HG02970 (cell line): ENCODE measurements around the gene DOP1B.
A peak's percentile ranks its signal among the peaks of the same experiment; 100 is the strongest.
"Not testable (repeated sequence)": the region's sequence is repeated elsewhere in the genome, so short reads cannot be mapped to it uniquely, and the experiment has no call there.

Experiments used
- ATAC-seq: cut with Tn5 transposase; IDR thresholded peaks from one replicate; pipeline ENCODE4 v1.9.1; 2021; ENCODE audit warnings: mild to moderate bottlenecking, moderate library complexity, moderate number of reproducible peaks; ENCODE audit not compliant: unreplicated experiment, low FRiP score

Gene DOP1B

DNA sequence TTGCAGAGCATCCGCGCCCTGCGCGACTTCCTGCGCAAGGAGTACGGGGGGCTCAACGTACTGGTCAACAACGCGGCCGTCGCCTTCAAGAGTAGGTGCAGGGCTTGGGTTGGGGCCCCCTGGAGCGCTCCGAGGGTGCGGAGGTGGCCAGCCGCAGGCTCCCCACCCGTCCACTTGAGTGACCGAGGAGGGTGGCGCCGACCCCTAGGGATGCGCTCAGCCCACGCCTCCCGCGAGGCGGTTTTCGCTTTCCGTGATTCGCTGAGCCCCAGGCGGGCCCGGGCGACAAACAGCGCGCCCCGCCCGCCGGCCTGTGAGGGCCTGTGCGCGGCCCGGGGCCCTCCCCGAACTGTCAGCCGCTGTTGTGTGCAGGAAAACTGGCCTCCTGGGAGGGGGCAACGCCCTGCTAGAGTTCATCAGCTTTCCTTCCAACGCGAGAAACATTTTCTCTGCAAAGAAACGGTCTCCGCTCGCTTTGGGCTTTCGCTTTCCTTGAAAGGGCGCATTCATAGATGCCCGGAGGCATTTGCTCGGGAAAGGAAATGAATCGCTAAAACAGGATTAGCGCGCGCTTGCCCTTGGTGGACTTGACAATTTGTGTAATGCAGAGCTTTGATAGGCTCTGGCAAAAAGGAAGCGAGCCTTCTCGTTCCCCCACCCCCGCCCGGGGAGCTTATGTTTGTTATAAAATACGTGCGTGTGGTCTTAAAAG is 21.1 kb upstream of the DOP1B start:
- ATAC-seq, result no peak

- ATAC-seq, result not testable (repeated sequence)
Observed at GRCh38 chr21:36139791-36140190, 16.8 kb upstream of the DOP1B start.

DNA sequence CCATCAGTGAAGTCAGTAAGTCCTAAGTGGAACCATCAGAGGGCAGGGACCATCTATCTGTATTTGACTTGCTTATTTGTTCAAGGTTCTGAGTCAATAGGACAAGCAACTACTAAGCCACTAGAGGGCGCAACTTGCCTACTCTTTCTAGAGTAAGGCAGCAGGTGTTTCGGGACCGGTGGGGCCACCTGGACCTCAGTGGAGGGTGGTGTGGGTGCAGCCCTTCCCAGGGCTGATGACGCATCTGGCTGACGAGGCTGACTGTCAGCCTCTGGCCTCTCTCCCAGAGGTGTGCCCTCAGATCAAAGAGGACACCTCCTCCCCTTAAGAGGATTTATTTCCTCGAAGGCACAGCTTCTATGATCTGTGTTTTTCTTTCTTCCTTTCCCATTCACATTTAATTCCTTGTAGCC is 15.1 kb upstream of the DOP1B start:
- ATAC-seq, result no peak

DNA sequence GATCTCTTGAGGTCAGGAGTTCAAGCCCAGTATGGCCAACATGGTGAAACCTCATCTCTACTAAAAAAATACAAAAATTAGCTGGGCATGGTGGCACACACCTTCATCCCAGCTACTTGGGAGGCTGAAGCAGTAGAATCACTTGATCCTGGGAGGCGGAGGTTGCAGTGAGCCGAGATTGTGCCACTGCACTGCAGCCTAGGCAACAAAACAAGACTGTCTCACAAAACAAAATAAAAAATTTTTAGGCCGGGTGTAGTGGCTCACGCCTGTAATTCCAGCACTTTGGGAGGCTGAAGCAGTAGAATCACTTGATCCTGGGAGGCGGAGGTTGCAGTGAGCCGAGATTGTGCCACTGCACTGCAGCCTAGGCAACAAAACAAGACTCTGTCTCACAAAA is 12.4 kb upstream of the DOP1B start:
- ATAC-seq, result not testable (repeated sequence)

GRCh38 chr21:36145259-36145658 is 11.4 kb upstream of the DOP1B start:
- no peak for ATAC-seq

- no peak for ATAC-seq
Observed at GRCh38 chr21:36147911-36148310, 8.7 kb upstream of the DOP1B start.

GRCh38 chr21:36148886-36149285 is 7.7 kb upstream of the DOP1B start:
- ATAC-seq, result no peak

DNA sequence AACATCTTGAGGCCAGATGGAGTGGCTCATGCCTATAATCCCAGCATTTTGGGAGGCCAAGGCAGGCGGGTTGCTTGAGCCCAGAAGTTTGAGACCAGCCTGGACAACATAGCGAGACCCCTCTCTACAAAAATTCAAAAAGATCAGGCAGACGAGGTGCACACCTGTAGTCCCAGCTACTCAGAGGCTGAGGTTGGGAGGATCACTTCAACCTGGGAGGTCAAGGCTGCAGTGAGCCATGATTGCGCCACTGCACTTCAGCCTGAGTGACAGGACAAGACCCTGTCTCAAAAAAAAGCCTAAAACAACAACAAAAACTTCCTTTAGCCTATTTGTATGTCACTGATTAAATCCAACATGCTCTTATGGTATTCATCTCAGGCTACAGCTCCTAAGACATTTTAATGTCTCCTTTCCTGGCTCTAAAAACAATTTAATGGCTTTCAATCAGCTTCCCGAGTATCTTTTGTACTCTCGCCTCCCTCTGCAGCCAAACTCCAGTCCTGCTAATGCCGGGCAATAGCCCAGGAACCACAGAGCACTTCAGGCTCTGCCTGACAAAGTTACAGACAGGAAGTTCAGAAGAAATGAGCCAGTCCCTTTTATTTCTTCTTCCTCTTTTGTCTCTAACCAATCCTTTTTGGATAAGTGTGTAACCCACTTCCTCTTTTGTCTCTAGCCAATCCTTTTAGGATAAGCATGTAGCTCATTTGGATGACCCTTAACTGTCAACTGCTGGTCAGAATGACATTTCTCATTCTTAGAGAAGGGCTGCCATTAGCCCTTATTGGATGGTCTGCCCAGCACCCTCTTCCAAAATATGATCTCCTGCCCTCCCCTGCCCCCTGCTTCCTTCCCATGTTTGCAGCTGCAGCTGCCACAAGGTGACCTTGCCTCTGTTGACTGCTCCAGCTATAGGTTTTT is 6.6 kb upstream of the DOP1B start:
- no peak for ATAC-seq

DNA sequence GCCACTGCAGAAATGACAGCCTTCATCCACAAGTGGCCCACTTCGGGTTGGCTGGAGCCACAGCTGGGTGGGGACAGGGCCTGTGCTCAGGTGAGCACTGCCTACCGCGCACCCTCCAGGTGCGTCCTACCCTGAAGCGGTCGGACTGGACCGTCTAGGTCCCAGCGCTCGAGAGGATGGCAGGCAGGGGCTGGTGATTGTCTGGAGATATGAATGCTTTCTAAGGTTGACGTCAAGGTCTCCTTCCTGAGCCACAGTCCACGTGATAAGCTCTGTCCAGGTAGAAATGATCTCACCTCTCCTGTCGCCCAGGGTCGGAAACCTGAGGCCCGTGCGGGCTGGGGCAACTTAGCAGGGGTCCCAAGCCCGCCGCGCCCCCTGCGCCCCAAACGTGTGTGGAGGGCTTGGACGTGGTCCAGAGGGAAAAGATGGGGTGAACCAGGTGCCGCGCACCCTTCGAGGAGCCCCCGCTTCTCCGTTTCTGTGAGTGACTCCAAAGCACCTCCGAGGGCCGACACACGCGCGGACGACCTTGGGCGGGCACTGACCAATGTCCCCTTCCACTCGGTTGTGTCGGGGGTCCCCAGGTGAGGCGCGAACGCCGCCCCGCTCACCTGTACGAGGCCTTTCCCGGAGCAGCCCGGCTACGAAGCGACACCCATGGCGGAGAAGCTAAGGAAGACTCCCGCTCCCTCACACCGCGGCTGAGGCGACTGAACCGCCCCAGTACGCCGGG is 853 bp upstream of the DOP1B start:
- ATAC-seq, result no peak

DNA sequence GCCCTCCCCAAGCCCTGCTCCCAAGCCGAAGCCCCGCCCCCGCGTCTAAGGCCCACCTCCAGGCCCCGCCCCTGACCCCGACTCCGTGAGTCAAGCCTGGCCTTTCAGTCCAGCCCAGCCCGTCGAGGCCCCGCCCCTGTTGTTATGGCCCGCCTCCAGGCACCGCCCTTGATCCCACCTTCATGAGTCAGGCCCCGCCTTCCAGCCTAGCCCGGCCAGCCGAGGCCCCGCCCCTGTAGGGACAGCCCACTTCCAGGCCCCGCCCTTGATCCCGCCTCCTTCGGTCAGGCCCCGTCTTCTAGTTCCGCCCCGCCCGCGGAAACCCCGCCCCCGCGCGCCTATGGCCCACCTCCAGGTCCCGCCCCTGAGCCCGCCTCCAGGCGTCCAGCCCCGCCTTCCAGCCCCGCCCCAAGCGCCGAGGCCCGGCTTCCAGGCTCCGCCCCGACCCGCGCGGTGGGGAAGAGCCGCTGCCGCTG is 247 bp upstream of the DOP1B start:
- ATAC-seq, result peak; percentile 91

GRCh38 chr21:36159356-36159921 is 2.8 kb downstream of the DOP1B start:
- no peak for ATAC-seq

DNA sequence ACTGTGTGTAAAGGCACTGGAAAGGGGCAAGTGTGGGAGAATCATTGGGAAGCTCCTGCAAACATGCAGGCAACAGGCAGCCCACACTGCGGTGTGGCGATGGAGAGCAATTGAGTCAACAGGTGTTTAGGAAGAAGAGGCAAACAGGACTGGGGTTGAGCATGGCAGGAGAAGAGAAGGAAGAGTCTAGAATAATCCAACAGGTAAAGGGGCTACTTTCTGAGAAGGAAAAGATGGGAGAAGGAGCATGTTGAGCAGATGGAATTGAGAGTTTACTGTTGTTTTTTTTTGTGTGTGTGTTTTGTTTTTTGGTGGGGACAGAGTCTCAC is 4.2 kb downstream of the DOP1B start:
- ATAC-seq, result no peak

- ATAC-seq, result no peak
Observed at GRCh38 chr21:36162631-36163030, 6.0 kb downstream of the DOP1B start.

DNA sequence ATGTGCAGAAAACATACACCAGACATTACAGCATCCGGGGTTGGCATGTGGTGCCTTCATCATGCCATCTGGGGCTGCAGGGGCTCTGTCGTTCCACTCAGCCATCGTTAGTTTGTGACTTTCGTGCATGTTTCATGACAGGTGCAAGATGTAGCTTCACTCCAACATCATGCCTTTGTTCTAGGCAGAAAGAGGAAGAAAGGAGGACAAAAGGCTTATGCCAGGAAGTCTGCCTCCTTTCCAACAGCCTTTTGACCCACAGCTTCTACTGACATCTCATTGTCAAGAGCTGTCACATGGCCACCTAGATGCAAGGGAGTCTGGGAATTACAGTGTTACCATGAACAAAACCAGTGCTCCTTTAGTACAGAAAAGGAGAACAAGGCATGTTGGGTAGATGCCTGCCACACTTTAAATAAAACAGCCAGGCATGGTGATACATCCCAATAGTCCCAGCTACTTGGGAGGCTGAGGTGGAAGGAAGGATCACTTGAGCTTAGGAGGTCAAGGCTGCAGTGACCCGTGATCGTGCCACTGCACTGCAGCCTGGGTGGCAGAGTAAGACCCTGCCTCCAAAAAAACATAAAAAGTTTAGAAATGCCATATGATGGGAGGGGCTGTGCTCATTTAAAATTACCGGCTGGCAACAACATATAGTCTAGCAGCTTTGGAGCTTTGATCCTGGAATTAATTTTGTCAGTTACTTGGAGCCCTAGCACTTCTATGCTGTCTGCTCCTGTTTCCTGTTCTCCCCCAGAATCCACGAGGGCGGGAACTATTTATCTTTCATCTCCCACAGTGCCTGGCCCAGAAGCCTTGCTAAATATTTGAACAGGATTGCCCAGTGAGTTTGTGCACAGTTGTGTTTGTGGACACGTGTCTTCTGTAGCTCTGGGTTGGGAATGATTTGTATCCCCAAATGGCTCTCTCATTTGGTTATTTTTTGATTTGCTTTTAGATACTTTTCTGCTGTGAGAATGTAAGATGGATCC is 7.4 kb downstream of the DOP1B start:
- ATAC-seq, result no peak

- ATAC-seq, result no peak
Observed at GRCh38 chr21:36165356-36165755, 8.7 kb downstream of the DOP1B start.

DNA sequence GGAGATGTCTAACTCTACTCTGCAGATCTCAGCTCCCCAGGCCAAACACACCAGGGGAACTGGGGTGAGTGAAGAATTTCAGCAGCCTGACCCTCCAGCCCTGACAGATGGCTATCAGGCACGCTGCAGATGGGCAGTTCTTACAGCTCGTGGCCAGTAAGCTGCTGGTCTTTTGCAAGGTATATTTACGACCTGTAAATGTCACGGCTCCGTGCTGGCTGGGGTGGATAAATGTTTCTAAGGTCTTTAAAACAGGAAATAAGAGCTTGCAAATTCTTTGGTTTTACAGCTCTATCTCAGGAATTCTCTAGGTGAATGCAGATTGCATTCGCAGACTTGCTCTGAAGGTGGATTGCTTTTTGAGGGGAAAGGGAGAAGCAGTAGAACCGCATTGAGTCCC is 10.1 kb downstream of the DOP1B start:
- no peak for ATAC-seq

GRCh38 chr21:36167541-36167940 is 10.9 kb downstream of the DOP1B start:
- ATAC-seq, result no peak

DNA sequence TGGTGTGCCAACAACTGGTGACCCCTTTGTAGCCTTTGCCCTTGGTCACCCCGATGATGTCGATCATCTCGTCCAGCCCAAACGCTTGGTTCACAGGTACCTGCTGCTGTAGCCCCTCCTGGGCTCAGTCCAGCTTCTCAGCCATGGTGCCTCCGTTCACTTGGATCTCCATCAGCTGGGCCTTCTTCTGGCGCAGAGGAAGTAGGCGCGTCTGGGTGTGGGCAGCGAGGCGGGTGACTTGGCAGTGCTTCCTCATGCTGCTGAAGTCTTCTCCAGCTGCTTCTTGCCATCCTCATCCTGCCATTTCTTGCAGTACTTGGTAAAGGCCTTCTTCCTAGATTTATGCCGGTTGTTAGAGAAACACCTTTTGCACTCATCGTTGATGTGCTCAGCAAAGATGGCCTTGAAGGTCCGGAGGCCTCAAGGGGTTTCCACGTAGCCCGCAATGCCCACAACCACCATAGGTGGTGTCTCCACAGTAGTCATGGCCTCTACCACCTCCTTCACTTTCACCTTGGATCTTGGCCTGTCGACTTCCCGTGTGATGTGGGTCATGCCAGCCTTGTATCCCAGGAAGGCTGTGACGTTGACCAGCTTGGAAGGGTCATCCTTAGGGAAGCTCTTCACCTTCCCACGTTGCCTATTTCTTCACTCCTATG is 13.0 kb downstream of the DOP1B start:
- no peak for ATAC-seq

DNA sequence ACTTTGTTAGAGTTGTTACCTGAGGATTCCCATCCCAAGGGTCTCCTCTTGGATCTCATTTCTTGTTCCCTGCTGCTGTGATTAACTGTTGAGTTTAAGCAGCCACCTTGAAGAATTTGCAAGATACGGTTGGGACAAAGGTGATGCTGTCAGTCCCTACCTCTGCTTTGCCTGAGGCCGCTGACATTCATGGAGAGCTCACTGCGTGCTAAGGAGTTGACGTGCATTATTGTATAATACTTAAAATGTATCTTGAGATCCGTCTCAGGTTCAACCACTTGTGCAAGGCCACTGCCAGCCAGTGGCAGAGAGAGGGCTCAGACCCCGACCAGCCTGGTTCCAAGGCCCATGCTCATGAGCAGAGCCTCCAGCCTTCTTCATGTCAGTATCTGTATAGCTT is 14.2 kb downstream of the DOP1B start:
- no peak for ATAC-seq
